Activated T-cell treated with anti-CD3 and anti-CD28 coated beads, Interleukin-2, amount 50 U/mL, for 48 hours (primary cell): ENCODE data around the gene RNF220.
"Not testable (repeated sequence)": the region's sequence is repeated elsewhere in the genome, so short reads cannot be mapped to it uniquely, and the experiment has no call there.

ENCODE experiments used
- DNase-seq, 2 experiments: peaks; one replicate each; pipeline ENCODE4 v3.0.0-alpha.2; 2020

Gene RNF220

DNA sequence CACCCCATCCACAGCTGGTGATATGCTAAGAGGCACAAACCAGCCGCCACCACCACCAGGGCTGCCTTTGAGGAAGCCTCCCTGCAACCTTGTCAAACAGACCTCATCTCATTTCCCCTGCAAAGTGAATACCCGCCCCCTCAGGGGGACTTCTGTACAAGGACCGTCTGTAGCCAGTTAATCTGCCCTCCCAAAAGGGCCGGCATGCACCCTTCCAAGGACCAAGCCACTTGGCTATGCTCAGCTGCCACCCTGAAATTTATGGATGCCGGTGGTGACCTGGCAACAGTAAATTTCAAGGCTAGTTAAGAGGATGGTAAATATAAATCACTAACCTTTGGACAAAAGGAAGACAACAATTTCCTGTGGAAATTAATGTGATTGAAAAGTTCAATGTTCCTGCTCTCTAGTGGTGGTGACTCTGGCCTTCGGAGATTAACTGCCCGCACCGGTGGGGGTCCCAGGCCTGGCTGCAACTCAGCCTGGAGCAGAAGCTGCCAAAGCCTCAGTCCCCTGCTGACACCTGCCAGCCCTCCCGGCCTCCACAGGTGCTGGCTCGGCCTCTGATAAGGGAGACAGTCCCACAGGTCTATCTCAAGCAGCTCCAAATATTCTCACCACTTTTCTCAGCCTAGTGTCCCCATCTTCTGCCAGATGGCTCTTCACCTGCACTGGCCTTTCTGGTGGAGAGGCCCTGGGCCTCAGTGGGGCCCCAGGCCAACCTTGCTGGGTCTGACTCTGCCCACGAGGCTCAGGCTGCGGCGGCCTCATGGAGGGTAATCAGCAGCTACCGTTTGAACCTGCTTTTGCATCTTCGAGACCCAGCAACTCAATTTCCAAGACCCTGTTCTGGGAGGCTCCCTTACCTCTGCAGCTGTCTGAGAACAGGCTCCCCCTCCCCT, 257.0 kb downstream of the RNF220 start:
- no peak for DNase-seq

GRCh38 chr1:44662683-44663030, 257.6 kb downstream of the RNF220 start:
- DNase-seq, result no peak

- DNase-seq, result no peak
Observed at GRCh38 chr1:44663417-44663816, 258.4 kb downstream of the RNF220 start.

DNA sequence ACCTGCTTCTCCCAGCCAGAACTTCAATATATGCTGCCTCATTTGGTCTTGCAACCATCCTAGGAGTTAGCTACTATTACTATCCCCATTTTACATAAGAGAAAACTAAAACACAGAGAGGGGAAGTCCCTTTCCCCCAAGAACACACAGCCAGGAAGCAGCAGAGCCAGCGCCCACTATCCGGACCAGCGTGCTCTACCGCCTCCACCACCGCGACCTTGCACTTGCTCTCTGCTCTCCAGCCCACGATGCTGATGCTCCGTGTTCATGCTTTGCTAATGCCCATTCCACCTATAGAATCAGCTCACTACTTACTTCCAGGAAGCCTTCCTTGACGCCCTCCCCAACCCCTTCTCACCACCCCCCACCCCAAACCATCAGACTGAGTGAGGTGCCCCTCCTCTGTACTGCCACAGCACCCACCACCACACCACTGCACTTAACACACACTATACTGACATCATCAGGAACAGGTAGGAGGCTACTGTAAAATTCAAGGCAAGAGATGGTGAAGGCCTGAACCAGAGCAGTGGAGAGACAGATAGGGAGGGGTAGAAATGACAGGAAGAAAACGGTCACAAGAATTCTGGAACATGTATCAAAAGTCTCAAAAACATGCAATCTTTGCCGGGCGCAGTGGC, 259.8 kb downstream of the RNF220 start:
- DNase-seq, result peak; percentile 46 to 63

DNA sequence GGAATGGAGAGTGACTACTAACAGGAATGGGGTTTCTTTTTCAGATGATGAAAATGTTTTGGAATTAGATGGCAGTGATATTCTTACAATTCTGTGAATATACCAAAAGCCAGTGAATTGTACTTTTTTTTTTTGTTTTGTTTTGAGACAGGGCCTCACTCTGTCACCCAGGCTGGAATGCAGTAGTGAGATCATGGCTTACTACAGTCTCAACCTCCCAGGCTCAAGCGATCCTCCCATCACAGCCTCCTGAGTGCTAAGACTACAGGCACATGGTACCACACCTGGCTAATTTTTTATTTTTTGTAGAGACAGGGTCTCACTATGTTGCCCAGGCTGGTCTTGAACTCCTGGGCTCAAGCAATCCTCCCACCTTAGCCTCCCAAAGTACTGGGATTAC, 261.7 kb downstream of the RNF220 start:
- not testable (repeated sequence) for DNase-seq

GRCh38 chr1:44670751-44671640, 265.9 kb downstream of the RNF220 start:
- no peak for DNase-seq

- DNase-seq, result peak in 1 of 2 experiments; percentile 39
Observed at GRCh38 chr1:44672254-44672955, 267.4 kb downstream of the RNF220 start.

GRCh38 chr1:44672961-44673674, 268.1 kb downstream of the RNF220 start:
- DNase-seq, result no peak

GRCh38 chr1:44673675-44674112, 268.6 kb downstream of the RNF220 start:
- DNase-seq, result no peak

GRCh38 chr1:44674113-44675000, 269.3 kb downstream of the RNF220 start, which contains the start of the genes ARMH1 and TMEM53:
TSS of gene ARMH1 (plus strand) at chr1:44674714. CDS start at chr1:44689698, 14,984 bp downstream.
TSS of gene TMEM53 (minus strand) at chr1:44674481. CDS start at chr1:44674391, 90 bp downstream.
- peak; percentile 98 for DNase-seq

DNA sequence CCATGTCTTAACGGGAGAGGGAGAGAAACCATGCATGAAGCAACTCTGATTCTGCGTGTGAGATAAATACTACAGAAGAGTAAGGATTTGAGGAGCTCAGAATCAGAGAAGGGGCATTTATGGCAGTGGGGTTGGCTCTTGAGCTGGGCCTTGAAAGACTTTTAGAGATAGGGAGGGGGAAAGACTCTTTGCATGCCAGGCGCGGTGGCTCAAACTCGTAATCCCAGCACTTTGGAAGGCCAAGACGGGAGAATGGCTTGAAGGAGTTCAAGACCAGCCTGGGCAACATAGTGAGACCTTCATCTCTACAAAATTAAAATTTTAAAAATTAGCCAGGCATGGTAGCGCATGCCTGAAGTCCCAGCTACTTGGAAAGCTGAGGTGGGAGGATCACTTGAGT, 270.1 kb downstream of the RNF220 start:
- DNase-seq, result no peak

DNA sequence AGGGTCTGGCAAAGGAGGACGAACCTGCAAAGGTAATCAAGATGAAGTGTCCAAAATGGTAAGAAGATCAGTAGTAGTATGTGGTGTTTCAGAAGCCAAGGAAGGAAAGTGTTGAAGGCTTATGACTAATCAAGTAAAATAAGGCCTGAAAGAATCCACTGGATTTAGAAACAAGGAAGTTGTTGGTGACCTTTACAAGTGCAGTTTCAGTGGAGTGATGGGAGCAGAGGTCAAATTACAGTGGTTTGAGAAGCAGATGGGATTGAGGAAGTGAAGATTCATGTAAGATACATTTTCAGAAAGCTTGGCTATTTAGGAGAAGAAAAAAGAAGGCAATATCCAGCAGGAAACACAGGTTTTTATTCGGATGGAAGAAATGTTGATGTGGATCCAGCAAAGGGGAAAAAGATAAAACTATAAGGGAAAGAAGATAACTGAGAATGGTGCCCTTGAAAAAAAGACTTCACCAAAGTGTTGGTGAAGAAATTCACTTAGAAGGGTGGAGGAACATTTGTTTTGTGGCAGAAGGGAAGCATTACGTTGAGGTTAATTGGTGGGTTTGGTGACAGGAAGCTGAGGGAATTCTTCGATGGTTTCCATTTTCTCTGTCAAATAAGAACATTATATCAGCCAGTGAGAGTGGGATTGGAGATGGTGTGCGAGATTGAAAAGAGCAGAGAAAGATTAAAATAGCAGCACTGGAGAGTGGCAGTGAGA, 271.6 kb downstream of the RNF220 start:
- no peak for DNase-seq

- no peak for DNase-seq
Observed at GRCh38 chr1:44677201-44677766, 272.2 kb downstream of the RNF220 start.

GRCh38 chr1:44678120-44678519, 273.1 kb downstream of the RNF220 start:
- DNase-seq, result no peak

- DNase-seq, result no peak
Observed at GRCh38 chr1:44678626-44679025, 273.6 kb downstream of the RNF220 start.

DNA sequence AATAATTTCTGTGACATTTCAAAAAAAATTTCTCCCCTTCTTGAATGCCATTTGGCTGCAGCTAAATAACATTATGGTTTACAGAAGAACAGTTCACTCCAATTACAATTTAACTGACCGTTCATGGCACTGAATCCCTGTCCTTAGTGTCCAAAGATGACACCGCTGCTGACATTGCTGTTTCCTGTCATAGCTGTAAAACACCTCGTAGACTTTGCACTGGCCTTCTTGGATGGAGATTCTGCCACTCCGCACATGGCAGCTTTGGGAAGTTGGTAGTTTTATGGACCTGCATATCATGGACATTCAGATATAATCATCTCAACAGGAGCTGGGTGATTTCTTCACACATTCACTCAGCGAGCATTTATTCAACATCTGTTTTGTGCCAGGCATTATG, 274.4 kb downstream of the RNF220 start:
- no peak for DNase-seq

DNA sequence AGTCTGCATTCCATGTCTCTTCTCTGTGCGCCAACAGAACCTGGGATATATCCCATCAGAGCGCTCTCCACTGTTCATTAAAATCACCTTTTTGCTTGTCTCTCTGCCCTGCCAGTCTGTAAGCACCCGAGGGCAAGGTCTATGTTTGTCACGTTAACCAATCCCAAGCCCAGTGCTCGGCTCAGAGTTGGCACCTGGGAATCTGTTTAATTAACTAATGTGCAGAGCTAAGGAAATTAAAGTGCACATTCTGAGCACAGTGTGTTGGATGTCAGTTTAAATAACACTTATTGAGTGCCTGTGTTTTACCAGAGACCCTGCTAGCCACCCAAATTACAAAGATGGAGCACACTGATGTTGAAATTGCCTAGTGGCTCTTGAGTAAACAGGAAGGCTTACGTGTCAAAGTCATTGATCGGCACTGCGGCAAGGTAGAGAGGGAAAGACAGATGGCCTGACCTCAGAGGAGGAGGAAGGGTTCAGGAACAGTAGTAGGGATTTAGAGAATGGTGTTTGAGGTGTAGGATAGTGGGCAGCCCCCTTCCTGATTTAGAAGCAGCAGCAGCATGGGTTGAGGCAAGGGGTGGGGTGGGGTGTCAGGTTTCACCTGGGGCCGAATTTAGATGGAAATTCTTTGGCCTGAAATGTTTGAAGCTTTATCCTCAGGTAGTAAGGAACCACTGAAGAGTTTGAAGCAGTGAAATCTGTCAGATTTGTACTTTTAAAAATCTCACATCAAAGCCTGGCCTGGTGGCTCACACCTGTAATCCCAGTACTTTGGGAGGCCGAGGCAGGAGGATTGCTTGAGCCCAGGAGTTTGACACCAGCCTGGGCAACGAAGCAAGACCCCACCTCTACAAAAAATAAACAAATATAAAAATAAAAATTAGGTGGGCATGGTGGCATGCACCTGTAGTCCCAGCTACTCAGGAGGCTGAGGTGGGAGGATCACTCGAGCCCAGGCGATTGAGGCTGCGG, 277.1 kb downstream of the RNF220 start:
- no peak for DNase-seq

GRCh38 chr1:44682883-44683265, 277.8 kb downstream of the RNF220 start:
- DNase-seq, result no peak
